Body of pancreas (tissue), 4 donors: Measurements from ENCODE around the gene ZNF79. TPM values are rescaled to one million over a fixed set of nuclear protein-coding genes. Genes with fewer than 3 reads are reported as not detected.

ENCODE experiments used
- ATAC-seq: fragments of 150-250 bp; one replicate; pipeline ENCODE4 v1.9.1; 2016
- DNase-seq, 4 donors: peaks; one replicate each; pipeline ENCODE4 v3.0.0-alpha.2; 2019
- H3K27ac ChIP-seq, 4 donors: fragments of 200-600 bp; sonication (generic); 1 replicate in 3 of 4; 2 replicates in 1 of 4; pipeline versions ENCODE4 v1.5.1 to v1.6.1; 2016 to 2019; ENCODE audit warnings: mild to moderate bottlenecking in 1 of 4, mixed read lengths in 1 of 4, moderate library complexity in 1 of 4
- H3K27me3 ChIP-seq, 2 donors: fragments of 200-600 bp; sonication (generic); one replicate each; pipeline ENCODE4 v1.6.0; 2016; ENCODE audit warnings: mild to moderate bottlenecking in 1 of 2
- H3K36me3 ChIP-seq, 2 donors: fragments of 200-600 bp; sonication (generic); replicated peaks in 1 of 2; 2 replicates each; pipeline ENCODE4 v1.5.1; 2016; ENCODE audit warnings: low read depth in 2 of 2; ENCODE audit not compliant: insufficient read depth in 1 of 2
- H3K4me1 ChIP-seq: fragments of 200-600 bp; sonication (generic); one replicate; pipeline ENCODE4 v1.6.0; 2016
- H3K4me3 ChIP-seq, 2 donors: fragments of 200-600 bp; sonication (generic); 1 replicate in 1 of 2; 2 replicates in 1 of 2; pipeline ENCODE4 v1.5.1; 2016 to 2019
- H3K9me3 ChIP-seq, 3 donors: fragments of 200-600 bp; sonication (generic); 1 replicate in 2 of 3; 2 replicates in 1 of 3; pipeline ENCODE4 v1.5.1; 2016
- CTCF ChIP-seq, 7 experiments: fragments of 450-650 bp in 4 of 7; fragments of 200-600 bp in 3 of 7; sonication (generic) in 3 of 7; IDR thresholded peaks; one replicate each; pipeline ENCODE4 v1.5.1; 2016 to 2019; ENCODE audit warnings: antibody characterized with exemption in 7 of 7
- POLR2A ChIP-seq, 3 donors: fragments of 450-650 bp; IDR thresholded peaks; one replicate each; pipeline ENCODE4 v1.6.1; 2016; ENCODE audit warnings: antibody characterized with exemption in 3 of 3, mild to moderate bottlenecking in 2 of 3
- WGBS, 2 donors: methylation state at CpG; one replicate each; pipeline ENCODE4 v1.1.5; 2017; 5-methylcytosine and 5-hydroxymethylcytosine counted together
- intact Hi-C: fragments of 100-400 bp; cut with DNase I; formaldehyde crosslinking; loops from one replicate; pipeline ENCODE4 v1.15.1; 2023
- total RNA-seq, 2 donors: library from RNA; depleted of rRNA; stranded (reverse); fragments of >200 nt; gene quantifications; one replicate each; pipeline ENCODE4 v1.1.0, GENCODE V29; 2016

ZNF79 gene
- total RNA-seq, 2 donors from 2014 or later, result 4.7 to 11.5 TPM

DNA sequence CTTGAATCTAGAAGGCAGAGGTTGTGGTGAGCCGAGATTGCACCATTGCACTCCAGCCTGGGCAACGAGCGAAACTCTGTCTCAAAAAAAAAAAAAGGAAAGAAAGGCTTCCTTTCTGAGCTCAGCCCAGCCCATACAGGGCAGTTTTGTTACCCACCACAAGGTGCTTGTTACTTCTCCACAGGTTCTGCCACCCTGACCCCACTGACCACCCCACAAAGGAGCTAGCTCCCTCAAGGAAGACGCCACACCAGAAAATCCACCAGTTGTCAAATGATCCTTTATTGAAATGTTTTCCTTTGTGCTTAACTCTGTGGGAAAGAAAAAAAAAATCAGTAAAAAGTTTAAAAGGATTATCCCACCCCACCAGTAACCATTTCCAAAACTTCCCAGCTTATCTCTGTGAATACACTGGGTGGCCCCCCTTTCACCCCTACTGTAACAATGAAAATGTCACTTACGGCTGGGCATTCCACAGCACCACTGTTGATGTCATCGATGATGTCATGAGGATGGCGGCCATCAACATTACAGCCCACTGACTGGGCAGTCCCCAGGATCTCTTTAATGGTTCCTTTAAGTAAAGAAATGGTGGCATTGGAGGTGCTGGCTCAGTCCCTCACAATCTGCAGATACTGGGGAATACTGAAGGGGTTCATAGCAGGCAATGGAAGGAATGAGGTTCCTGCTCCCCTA is 23.4 kb downstream of the ZNF79 start:
- 79 to 93% methylated on average over 7 of the region's 7 CpGs for WGBS, 2 donors
- no peaks in the 10 kb centered on the region for H3K9me3 ChIP-seq
- H3K4me3 ChIP-seq, result no peak overlapping the region

DNA sequence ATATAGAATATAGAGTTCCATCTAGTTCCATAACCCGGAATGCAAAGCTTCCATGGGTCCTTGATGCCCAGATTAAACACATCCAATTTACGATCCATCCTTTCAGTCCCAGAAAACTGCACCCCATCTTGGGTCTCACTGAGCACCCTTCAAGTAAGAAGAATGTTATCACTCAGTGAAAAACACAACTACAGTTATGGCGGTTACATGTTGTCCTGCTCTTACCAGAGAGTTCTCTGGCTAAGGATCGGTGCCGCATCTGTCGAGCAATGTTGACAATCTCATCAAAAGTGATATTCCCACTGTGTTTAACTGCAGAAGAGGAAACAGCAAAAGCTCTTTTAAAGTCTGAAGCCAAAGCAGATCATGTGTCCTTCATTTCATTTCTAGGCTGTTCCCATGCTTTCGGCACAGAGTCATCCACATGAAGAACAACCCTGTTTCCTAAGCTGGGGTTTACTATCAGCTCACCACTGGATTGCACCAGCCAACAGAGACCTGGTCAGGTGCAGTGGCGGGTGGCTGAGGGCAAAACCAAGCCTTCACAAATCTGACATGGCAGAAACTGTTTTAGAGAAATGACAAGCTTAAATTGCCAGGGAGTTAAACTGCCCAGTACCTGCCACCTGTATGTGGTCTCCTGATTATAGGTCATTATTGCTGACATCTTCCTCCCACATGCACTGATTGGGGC is 24.1 kb downstream of the ZNF79 start:
- intact Hi-C loops, result no loop called here
- WGBS, 2 donors, result 81 to 88% methylated on average over 8 of the region's 8 CpGs
- TF ChIP-seq CTCF (IDR thresholded peaks at IDR 0.05), result no peak
- TF ChIP-seq POLR2A (IDR thresholded peaks at IDR 0.05), result no peak
- Histone ChIP-seq H3K36me3 (peaks cover 10 to 20% of the 10 kb centered on the region in 2 donors), H3K4me3 (no peak overlapping the region), H3K27me3 (no peaks in the 10 kb centered on the region), H3K9me3 (no peaks in the 10 kb centered on the region), H3K4me1 (peaks cover 46% of the 10 kb centered on the region), H3K27ac (peak overlapping the region in 3 of 4 donors; percentile 77 to 90 (median 89))
- ATAC-seq (no peak), DNase-seq (no peak)

More for the DNA sequence above, 23.4 kb downstream of the ZNF79 start:
- Histone ChIP-seq H3K27me3 (no peaks in the 10 kb centered on the region), H3K36me3 (peaks cover 10 to 22% of the 10 kb centered on the region in 2 donors), H3K27ac (peak overlapping the region in 1 of 4 donors; percentile 7), H3K4me1 (peaks cover 39% of the 10 kb centered on the region)
- TF ChIP-seq POLR2A (IDR thresholded peaks at IDR 0.05) (no peak), CTCF (IDR thresholded peaks at IDR 0.05) (no peak)
- no peak for ATAC-seq
- intact Hi-C loops, result no loop called here
- DNase-seq, result no peak

GRCh38 chr9:127449332-127449966 is 25.3 kb downstream of the ZNF79 start:
- TF ChIP-seq POLR2A (IDR thresholded peaks at IDR 0.05), result no peak
- no peak for TF ChIP-seq CTCF (IDR thresholded peaks at IDR 0.05)
- intact Hi-C loops, result no loop called here
- H3K36me3 ChIP-seq, result peaks cover 7 to 18% of the 10 kb centered on the region in 2 donors
- WGBS, 2 donors, result 26 to 38% methylated on average over 5 of the region's 5 CpGs
- peak overlapping the region in 3 of 4 donors; percentile 77 to 90 (median 89) for H3K27ac ChIP-seq
- H3K4me3 ChIP-seq, result peak overlapping the region in 1 of 2 donors; percentile 61
- ATAC-seq (no peak), DNase-seq (no peak)
- H3K4me1 ChIP-seq, result peaks cover 46% of the 10 kb centered on the region
- H3K27me3 ChIP-seq, result no peaks in the 10 kb centered on the region
- no peaks in the 10 kb centered on the region for H3K9me3 ChIP-seq

- H3K27me3 ChIP-seq, result no peaks in the 10 kb centered on the region
- H3K4me1 ChIP-seq, result peaks cover 46% of the 10 kb centered on the region
- intact Hi-C loops, result no loop called here
- ATAC-seq (peak; percentile 2), DNase-seq (peak in 1 of 4 donors; percentile 39)
- H3K4me3 ChIP-seq, result peak overlapping the region; percentile 49 to 61
- peak overlapping the region; percentile 77 to 90 (median 86) for H3K27ac ChIP-seq
- TF ChIP-seq CTCF (IDR thresholded peaks at IDR 0.05), result no peak
- no peak for TF ChIP-seq POLR2A (IDR thresholded peaks at IDR 0.05)
- WGBS, 2 donors, result 2 to 3% methylated on average over 14 of the region's 14 CpGs
- no peaks in the 10 kb centered on the region for H3K9me3 ChIP-seq
- H3K36me3 ChIP-seq, result peaks cover 5 to 14% of the 10 kb centered on the region in 2 donors
Observed at GRCh38 chr9:127450243-127450760, 26.1 kb downstream of the ZNF79 start.
